ENCODE data around the gene POLR2A.

GRCh38 chr17:7475764-7476422 is 8.3 kb upstream of the POLR2A start:
- no peak for TF ChIP-seq ZNF16 (tag by site-specific recombination; IDR thresholded peaks at IDR 0.05; ENCODE audit: low read depth)
- no peak for TF ChIP-seq HIC1 (tag by site-specific recombination; IDR thresholded peaks at IDR 0.05)
- no peak for TF ChIP-seq HOXA7 (CRISPR knock-in tag; IDR thresholded peaks at IDR 0.05; ENCODE audit: borderline replicate concordance)
- TF ChIP-seq, protein P1, sequence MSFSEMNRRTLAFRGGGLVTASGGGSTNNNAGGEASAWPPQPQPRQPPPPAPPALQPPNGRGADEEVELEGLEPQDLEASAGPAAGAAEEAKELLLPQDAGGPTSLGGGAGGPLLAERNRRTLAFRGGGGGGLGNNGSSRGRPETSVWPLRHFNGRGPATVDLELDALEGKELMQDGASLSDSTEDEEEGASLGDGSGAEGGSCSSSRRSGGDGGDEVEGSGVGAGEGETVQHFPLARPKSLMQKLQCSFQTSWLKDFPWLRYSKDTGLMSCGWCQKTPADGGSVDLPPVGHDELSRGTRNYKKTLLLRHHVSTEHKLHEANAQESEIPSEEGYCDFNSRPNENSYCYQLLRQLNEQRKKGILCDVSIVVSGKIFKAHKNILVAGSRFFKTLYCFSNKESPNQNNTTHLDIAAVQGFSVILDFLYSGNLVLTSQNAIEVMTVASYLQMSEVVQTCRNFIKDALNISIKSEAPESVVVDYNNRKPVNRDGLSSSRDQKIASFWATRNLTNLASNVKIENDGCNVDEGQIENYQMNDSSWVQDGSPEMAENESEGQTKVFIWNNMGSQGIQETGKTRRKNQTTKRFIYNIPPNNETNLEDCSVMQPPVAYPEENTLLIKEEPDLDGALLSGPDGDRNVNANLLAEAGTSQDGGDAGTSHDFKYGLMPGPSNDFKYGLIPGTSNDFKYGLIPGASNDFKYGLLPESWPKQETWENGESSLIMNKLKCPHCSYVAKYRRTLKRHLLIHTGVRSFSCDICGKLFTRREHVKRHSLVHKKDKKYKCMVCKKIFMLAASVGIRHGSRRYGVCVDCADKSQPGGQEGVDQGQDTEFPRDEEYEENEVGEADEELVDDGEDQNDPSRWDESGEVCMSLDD (tag by site-specific recombination; IDR thresholded peaks at IDR 0.05): no peak
- TF ChIP-seq CTCF (tag by site-specific recombination; IDR thresholded peaks at IDR 0.05): no peak
- no peak for TF ChIP-seq ZNF692 (tag by site-specific recombination; IDR thresholded peaks at IDR 0.05)
- TF ChIP-seq ZNF274 (IDR thresholded peaks at IDR 0.05; ENCODE audit: low read length): no peak
- no peak for TF ChIP-seq ZNF274 (tag by site-specific recombination; IDR thresholded peaks at IDR 0.05; ENCODE audit: borderline replicate concordance)
- no peak for TF ChIP-seq ZNF530 (tag by site-specific recombination; IDR thresholded peaks at IDR 0.05; ENCODE audit: low read depth)
- no peak for TF ChIP-seq RBAK (tag by site-specific recombination; IDR thresholded peaks at IDR 0.05)
- no peak for TF ChIP-seq ZNF776 (tag by site-specific recombination; IDR thresholded peaks at IDR 0.05; ENCODE audit: borderline replicate concordance)
- no peak for TF ChIP-seq OVOL3 (tag by site-specific recombination; IDR thresholded peaks at IDR 0.05)
- TF ChIP-seq, protein P2, sequence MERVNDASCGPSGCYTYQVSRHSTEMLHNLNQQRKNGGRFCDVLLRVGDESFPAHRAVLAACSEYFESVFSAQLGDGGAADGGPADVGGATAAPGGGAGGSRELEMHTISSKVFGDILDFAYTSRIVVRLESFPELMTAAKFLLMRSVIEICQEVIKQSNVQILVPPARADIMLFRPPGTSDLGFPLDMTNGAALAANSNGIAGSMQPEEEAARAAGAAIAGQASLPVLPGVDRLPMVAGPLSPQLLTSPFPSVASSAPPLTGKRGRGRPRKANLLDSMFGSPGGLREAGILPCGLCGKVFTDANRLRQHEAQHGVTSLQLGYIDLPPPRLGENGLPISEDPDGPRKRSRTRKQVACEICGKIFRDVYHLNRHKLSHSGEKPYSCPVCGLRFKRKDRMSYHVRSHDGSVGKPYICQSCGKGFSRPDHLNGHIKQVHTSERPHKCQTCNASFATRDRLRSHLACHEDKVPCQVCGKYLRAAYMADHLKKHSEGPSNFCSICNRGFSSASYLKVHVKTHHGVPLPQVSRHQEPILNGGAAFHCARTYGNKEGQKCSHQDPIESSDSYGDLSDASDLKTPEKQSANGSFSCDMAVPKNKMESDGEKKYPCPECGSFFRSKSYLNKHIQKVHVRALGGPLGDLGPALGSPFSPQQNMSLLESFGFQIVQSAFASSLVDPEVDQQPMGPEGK (tag by site-specific recombination; IDR thresholded peaks at IDR 0.05): no peak
- TF ChIP-seq, protein P3, sequence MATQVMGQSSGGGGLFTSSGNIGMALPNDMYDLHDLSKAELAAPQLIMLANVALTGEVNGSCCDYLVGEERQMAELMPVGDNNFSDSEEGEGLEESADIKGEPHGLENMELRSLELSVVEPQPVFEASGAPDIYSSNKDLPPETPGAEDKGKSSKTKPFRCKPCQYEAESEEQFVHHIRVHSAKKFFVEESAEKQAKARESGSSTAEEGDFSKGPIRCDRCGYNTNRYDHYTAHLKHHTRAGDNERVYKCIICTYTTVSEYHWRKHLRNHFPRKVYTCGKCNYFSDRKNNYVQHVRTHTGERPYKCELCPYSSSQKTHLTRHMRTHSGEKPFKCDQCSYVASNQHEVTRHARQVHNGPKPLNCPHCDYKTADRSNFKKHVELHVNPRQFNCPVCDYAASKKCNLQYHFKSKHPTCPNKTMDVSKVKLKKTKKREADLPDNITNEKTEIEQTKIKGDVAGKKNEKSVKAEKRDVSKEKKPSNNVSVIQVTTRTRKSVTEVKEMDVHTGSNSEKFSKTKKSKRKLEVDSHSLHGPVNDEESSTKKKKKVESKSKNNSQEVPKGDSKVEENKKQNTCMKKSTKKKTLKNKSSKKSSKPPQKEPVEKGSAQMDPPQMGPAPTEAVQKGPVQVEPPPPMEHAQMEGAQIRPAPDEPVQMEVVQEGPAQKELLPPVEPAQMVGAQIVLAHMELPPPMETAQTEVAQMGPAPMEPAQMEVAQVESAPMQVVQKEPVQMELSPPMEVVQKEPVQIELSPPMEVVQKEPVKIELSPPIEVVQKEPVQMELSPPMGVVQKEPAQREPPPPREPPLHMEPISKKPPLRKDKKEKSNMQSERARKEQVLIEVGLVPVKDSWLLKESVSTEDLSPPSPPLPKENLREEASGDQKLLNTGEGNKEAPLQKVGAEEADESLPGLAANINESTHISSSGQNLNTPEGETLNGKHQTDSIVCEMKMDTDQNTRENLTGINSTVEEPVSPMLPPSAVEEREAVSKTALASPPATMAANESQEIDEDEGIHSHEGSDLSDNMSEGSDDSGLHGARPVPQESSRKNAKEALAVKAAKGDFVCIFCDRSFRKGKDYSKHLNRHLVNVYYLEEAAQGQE (tag by site-specific recombination; IDR thresholded peaks at IDR 0.05): no peak

Measured in HEK293 (cell line).